ENCODE results near the gene PNISR.
"Not testable (repeated sequence)": the region's sequence is repeated elsewhere in the genome, so short reads cannot be mapped to it uniquely, and the experiment has no call there.

PNISR gene, protein sequence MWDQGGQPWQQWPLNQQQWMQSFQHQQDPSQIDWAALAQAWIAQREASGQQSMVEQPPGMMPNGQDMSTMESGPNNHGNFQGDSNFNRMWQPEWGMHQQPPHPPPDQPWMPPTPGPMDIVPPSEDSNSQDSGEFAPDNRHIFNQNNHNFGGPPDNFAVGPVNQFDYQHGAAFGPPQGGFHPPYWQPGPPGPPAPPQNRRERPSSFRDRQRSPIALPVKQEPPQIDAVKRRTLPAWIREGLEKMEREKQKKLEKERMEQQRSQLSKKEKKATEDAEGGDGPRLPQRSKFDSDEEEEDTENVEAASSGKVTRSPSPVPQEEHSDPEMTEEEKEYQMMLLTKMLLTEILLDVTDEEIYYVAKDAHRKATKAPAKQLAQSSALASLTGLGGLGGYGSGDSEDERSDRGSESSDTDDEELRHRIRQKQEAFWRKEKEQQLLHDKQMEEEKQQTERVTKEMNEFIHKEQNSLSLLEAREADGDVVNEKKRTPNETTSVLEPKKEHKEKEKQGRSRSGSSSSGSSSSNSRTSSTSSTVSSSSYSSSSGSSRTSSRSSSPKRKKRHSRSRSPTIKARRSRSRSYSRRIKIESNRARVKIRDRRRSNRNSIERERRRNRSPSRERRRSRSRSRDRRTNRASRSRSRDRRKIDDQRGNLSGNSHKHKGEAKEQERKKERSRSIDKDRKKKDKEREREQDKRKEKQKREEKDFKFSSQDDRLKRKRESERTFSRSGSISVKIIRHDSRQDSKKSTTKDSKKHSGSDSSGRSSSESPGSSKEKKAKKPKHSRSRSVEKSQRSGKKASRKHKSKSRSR

DNA sequence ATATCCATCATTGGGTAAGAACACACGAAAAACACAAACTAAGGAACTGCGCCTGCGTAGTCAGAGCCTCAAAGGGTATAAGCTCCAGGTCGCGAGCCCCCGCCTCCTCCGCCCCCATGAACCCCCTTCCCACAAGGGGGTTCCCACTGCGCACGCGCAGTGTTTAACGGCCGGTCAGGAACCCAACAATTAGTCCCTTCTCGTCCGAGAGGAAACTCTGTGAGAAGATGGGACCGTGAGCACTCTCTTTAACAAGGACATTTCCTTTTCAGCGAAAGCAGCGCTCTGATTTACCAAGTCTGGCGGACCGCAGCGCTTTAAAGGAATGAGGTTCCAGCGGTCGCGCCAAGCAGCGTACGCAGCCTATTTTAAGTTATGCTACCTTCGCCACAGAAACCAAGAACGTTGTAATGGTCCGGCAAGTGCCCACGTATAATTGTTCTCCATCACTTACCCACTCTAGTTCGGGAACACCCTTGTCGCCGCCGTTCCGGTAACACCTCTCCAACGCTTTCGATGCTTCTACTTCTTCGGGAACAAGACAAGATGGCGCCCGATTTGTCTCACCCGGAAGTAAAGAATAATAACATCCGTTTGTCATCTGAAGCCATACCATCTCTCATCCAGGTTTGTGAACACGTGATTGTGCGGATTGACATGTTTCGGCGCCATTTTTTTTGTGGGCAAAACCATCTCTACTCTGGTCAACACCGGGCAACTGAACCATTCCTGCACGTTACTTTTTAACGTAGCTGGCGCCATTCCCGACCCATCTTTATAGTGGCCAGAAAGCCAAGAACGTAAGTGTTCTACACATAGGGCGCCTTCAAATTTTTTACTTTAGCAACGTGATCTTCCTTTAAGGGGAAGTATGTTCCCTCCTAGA lies at the start of gene PNISR:
Gene PNISR (minus strand): TSS at position 548 of the 886 bp plus-strand sequence. CDS start 10,649 bp downstream, outside the sequence.
- peak; percentile 82 for FAIRE-seq
- DNase-seq (ENCODE audit: low spot score), result peak; percentile 93

DNA sequence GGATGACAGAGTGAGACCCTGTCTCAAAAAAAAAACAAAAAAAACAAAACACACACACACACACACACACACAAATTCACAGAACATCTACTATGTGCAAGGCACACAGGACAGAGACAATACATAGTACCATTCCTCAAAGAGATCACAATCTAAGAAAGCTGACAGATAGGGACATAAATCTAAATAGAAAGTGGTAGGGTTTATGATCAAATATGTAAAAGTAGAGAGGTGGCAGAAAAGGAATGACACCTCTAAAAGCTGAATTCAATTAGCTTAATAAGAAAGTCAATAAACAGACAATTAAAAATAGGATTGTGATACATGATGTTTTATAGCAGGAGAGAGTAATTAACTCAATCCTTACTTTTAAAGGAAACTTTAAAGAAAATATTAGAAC lies 48.6 kb upstream of the PNISR start:
- FAIRE-seq, result no peak

DNA sequence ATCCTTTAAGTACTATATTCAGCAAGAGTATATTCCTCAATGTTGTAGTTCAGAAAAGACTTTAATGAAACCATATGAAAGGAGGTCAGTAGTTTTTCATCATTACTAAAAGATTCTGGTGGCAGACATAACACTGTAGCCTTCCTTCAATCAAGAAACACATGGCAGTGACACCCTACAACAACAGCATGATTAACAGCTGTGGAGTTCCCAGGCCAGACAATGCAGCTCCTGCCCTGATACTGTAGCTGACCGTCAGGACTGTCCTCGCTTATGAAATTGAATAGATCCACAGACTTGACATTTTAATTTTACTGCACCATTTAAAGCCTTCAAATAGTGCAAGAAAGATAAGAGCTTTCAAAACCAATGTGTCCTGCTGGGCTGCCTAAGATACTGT lies 46.5 kb upstream of the PNISR start:
- no peak for FAIRE-seq

More for the DNA sequence above, 48.6 kb upstream of the PNISR start:
- DNase-seq (ENCODE audit: low spot score), result no peak

DNA sequence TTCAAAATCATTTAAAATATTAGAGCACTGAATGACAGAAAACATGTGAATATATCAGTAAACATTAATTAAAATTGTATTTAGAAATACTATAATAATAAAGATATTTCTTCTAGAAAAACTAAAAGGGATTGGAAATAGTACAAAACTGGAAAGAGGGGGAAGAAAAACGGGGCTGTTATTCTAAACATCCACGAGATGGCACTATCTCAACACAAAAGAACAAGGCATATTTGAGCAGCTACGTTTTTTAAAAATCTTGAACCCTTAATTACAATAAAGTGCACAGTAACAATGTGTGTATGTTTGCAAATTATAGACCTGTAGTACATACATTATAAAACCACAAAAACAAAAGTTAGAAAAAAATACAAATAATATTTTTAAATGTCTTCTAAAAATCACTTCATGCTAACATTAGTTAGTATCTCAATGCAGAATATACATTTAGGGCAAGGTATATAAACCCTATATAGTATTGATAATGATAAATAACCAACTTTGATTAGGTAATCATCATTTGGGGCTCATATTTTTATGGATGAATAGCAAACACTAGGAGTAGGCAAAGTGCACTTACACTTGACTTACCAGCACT lies 42.5 kb upstream of the PNISR start:
- DNase-seq (ENCODE audit: low spot score) (peak; percentile 17), FAIRE-seq (peak; percentile 84)

More for the DNA sequence above, 46.5 kb upstream of the PNISR start:
- no peak for DNase-seq (ENCODE audit: low spot score)

DNA sequence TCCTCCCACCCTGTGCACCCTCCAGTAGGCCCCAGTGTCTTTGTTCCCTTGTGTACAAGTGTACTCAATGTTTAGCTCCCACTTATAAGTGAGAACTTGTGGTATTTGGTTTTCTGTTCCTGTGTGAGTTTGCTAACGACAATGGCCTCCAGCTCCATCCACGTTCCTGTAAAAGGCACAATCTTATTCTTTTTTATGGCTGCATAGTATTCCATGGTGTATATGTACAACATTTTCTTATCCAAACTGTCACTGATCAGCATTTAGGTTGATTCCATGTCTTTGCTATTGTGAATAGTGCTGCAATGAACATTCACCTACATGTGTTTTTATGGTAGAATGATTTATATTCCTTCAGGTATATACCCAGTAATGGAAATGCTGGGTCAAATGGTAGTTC lies 34.0 kb upstream of the PNISR start:
- not testable (repeated sequence) for FAIRE-seq
- DNase-seq (ENCODE audit: low spot score), result peak; percentile 0

DNA sequence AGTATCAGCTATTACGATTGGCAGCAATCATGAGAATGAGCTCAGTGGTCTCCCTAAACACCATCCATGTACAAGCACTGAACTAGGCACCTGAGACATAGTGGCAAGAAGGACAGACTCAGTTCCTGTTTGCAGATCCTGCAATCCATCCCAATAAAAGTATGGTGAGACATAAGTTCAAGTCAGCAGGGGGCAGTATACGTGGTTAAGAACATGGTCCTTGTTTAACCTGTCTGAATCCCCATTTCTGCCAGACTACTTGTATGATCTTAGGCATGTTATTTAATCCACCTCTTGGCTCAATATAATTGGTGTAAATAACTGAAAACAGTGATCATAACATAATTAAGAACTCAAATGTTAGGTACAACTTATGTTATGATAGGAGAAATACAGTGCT lies 33.2 kb upstream of the PNISR start:
- DNase-seq (ENCODE audit: low spot score) (no peak), FAIRE-seq (no peak)

DNA sequence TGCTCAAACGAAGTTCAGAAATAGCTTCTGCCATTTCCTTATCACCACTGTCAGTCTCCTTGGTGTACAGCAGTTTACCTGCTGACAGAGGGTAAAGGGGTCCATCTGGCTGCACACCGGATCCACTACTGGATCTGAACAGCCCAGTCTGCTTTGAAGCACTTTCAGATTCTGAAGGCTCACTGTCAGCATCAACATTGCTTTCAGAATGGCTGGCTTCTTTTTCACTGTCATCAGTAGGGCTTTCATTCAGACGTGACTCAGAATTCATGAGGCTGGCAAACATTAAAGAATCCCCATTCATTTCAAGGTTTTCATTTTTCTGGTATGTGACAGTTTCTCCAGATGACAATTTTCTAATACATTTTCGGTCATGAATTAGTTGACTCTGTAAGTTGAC lies 21.0 kb upstream of the PNISR start:
- DNase-seq (ENCODE audit: low spot score) (no peak), FAIRE-seq (no peak)

DNA sequence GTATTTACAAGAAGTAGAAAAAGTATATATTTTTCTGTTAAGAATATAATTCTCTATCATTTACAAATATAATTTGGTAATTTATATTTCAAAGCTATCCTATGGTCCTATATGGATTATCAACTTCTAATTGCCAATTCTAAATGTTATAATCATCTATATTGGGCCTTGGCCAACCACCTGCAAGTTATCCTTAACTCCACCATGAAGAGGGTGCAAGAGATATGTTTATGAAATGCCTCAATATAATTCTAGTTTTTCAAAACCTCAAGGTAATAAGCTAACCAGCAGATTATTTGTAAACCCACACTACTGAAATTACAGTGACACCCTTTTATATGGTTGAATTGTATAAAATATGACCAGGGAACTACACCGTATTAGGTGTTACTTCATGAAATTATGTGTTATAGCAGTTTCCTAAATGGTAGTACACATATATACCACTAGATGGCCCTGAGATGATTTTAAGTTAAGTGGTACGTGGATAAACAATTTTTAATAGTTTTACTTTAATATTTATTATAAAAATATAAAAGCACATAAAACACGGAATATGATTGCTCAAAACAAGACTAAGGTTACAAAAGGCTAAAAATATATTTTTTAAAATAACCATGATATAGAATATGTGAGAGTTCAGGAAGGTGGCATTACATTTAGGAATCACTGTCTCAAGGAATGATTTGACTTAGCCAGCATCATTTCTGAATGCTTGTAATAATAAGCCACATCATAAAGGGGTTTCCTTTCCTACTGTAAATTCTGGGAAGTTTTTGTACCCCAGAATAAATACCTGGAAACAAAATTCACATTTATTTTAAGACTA lies 9.8 kb upstream of the PNISR start:
- no peak for DNase-seq (ENCODE audit: low spot score)

DNA sequence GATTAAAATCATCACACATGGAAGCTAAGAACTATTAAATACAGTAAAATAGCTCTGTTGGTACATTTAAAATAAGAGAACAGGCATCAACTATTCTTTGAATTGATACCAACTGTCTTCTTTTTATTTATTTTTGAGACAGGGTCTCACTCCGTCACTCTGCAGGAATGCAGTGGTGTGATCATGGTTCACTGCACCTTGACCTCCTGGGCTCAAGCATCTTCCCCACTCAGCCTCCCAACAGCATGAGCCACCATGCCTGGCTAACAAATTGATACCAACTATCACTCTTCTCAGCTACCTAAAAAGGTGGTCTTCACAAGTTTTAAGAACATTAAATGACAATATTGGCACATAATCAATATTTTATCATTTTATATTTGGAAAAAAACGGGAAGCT lies 7.8 kb upstream of the PNISR start:
- FAIRE-seq, result peak; percentile 82
- peak; percentile 38 for DNase-seq (ENCODE audit: low spot score)

More for the DNA sequence above, 9.8 kb upstream of the PNISR start:
- peak; percentile 82 for FAIRE-seq

DNA sequence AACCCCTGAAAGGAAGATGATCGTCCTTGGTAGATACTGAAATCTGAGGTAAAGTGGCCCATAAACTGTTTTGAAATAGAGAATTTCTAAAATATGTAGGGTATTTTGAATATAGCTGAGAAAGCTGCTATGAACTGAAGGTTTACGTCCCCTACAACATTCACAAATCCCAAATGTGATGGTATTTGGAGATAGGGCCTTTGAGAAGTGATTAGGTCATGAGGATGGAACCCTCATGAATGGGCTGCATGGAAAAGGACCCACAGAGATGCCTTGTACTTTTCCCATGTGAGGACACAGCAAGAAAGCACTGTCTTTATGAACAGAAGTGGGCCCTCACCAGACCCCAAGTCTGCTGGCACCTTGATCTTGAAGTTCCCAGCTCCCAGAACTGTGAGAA lies 6.8 kb upstream of the PNISR start:
- FAIRE-seq (no peak), DNase-seq (ENCODE audit: low spot score) (no peak)

DNA sequence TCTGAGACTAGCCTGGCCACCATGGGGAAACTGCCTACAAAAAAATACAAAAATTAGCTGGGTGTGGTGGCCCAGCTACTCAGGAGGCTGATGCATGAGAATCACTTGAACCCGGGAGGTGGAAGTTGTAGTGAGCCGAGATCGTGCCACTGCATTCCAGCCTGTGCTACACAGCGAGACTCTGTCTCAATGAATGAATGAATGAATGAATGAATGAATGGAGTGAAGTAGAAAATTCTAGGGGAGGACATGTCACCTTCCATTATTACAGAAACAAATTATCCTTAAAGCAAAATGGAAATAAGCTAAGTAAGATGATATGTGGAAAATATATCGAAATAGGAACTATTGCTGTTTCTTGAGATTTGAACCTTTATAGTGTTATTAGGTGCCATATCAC lies 2.9 kb upstream of the PNISR start:
- no peak for DNase-seq (ENCODE audit: low spot score)
- no peak for FAIRE-seq

DNA sequence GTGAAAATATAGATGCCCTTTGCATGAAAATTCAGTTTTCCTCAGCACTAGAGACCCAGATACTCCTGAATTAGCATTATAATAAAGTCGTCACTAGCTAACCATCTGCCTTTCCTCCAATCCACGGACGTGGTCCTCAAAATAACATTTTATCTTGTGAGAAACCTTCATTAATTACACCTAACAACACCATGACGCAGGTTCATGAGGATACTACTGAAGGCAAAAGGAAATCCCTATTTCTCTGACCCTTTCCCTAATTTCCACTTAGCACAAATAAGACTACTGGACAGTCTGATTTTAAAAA lies 1.3 kb upstream of the PNISR start:
- no peak for FAIRE-seq
- DNase-seq (ENCODE audit: low spot score), result no peak

DNA sequence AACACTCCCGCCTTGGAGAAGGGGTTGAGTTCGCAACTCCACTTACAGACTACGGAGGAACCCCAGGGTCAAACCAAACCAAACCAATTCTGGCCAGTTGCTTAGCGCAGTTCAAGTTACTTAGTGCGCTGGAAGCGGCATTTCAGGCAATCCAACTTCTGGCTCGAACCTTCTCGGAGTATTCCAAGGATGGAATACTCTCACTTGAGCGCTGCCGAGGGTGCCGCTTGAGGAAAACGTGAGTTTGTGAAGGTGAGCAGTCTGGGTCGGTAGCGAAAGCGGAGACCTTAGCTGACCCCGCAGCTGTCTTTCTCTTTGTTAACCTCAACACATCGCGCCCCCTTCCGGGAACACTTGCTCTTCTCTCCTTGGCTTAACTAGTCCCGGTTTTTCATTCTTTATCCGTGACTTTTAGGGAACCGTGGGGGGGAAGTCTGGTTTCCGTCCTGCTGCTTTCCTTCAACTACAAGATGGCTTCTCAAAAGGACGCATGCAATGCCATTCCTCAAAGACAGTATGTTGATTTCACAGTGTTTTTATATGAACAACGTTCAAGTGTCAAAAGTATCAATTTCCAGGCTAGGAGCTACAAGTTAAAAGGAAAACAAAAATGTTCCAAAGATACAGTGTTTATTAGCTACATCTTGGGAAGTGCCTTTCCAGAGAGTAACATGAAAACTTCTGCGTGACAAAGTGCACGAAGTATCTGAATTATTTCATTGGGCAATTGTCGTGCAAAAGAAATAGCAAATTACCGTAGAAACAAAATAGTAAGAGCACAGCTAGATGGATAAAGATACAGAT lies 741 bp upstream of the PNISR start:
- FAIRE-seq (peak; percentile 64), DNase-seq (ENCODE audit: low spot score) (peak; percentile 80)

DNA sequence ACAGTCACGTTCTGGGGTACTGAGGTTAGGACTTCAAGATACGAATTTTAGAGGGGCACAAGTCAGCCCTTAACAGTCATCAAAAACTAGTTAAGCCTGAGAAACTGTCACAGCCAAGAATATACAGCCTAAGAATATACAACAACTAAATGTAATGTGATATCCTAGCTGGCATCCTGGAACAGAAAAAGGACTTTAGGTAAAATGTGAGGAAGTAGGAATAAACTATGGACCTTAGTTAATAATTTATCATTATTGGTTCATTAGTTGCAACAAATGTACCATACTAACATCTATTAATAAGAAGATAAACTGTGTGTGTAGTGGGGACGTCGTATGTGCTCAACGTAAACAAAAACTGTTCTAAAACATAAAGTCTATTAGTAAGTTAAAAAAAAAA lies 1.1 kb downstream of the PNISR start:
- FAIRE-seq (no peak), DNase-seq (ENCODE audit: low spot score) (no peak)

DNA sequence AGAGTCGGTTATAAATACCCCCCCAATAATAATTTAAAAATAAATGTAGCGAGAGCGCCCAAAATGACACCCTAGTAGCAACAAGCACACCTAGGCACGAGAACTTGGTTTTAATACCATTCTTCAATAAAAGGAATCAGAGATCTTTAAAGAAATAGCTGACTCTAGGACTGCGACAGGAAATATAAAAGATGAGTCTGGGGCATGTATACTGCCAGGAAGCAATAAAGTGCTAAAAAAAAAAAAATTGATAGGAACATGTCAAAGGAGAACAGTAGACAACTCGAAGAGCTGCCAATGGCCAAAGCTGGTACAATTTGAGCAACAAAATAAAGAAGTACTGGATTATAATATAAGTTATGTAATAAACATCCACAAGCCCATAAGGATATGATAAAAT lies 2.2 kb downstream of the PNISR start:
- no peak for FAIRE-seq
- DNase-seq (ENCODE audit: low spot score), result no peak

DNA sequence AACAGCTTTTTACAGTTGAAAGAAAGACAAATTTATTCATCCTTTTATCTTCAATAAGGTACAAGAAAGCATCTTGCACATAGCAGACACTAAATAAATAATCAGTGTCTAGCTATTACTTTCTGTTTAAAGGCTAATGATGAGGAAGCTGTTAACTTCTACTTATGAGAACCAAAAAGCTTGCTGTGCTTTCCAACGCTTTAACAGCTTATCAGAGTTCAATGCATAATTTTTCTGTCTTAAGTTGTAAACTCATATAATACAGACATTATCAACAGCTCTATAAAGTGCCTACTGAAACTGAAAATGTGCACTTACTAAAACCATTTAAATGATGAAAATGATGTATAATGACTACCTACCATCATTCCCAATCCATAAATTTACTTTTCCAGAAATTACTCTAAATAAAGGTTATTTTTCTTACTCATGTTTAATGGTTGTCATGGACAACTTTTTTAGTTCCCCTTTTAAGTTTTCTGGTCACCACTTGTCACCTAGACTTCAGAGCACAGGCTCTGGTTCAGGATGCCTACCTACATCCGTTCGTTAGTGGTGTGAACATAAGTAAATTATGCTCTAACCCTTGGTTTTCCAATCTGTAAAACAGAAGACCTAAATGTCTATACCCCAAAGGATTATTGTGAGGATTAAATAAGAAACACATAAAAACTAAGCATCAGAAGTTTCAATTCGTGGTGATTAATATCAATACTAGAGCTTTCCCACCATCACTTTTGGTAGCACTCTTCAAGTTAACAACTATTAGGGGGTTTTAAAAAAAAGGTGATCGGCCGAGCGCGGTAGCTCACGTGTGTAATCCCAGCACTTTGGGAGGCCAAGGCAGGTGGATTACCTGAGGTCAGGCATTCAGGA lies 8.0 kb downstream of the PNISR start:
- FAIRE-seq (no peak), DNase-seq (ENCODE audit: low spot score) (no peak)

DNA sequence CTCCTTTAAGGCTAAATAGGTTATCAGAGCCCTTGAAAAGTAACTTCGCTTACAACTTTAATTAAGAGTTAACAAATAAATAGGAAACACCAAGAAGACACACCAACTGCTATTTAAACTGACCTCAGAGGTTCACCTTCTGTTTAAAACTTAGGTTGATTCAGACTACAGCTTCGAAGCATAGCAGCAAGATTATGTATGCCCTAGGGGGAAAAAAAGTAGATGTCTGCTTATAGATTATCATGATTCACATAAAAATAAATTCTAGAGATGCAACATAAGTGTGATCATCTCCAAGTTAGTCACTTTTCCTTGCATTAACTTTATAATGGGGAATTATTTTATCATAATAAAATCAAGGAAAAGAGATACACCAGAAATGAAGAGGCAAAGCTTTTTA lies 8.9 kb downstream of the PNISR start:
- FAIRE-seq, result no peak
- DNase-seq (ENCODE audit: low spot score), result no peak

DNA sequence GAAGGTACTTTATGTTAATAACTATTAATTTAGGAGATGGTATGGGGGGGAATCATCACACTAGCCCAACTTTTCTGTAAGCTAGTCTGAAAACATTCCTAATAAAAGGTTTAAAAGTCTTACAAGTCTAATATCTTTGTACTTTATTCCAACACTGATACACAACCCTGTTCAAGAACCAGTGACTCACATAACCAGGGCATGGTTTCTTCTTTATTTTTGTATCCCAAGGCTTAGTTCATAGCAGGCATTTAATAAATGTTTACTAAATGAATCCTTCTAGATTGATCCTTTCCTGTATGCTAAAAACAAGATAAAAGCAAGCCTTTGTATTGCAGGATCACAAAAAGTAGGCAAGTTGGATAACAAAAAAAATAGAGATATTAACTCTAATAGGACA lies 9.7 kb downstream of the PNISR start:
- DNase-seq (ENCODE audit: low spot score) (no peak), FAIRE-seq (no peak)

DNA sequence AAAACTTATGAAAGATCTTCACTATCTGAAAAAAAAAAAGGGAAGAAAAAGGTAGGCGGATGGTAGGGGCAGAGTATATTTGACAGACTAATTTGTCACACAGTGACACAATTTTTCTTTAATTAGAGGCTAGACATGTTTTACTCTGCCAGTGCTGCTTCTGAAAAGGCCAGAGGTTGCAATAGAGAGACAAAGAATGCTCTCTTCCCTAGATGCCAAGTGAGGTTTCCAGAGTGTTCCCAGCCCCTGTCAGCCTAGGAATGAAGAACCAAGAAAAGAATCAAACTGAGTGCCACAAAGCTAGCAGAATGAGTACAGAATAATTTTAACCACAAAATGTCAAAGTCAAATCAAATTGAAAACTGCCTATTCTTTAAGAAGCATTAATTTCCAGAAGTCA lies 13.0 kb downstream of the PNISR start:
- FAIRE-seq (no peak), DNase-seq (ENCODE audit: low spot score) (no peak)
